GM23248 (cell line): ENCODE data around the gene SLC16A3.

Experiments used
- EZH2 ChIP-seq: fragments of 200-600 bp; sonication (generic); IDR thresholded peaks from 2 replicates; pipeline ENCODE4 v1.6.1; 2018; ENCODE audit warnings: antibody characterized with exemption, mild to moderate bottlenecking; ENCODE audit not compliant: insufficient read depth, poor library complexity, severe bottlenecking
- EZH2phosphoT487 ChIP-seq: fragments of 200-600 bp; sonication (generic); IDR thresholded peaks from 2 replicates; pipeline ENCODE4 v1.6.1; 2018; ENCODE audit warnings: antibody characterized with exemption, moderate library complexity, mild to moderate bottlenecking, low read depth; ENCODE audit not compliant: insufficient read depth

DNA sequence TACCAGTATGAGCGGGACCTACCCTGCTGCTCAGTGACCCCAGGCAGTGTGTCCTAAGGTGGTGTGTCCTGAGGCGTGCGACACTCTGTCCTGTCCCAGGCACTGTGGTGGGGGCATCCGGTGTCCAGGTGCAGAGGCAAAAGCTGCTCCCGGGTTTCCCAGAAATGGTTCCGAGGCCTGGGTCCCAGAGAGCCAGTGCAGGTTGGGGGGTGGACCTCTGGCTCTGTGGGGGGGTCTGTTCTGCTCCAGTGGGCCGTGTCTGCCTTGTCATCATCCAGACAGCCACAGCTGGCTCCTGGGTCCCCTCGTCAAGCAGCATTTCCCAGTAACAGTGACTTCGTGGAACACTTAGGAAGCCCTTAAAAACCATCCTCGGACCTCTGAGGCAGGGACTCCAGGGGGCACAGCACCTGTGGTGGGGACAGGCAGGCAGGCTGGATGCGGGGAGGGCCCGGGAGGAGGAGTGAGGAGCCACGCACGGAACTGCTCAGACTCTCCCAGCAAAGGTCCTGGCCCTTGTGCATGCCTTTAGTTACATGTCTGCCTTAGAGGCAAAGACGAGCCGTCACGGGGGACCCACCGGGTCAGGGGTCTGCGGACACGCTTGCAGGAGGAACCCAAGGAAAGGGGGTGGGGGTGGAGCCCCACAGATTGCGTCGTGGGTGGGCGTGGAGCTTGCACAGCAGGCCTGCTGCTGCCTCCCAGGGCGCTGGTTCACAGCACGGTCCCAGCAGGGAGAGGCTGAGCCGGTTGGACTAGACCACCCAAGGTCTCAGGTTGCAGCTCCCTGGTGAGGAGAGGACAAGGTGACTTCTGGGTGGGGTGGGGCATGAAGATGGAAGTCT is 5.6 kb downstream of the SLC16A3 start:
- TF ChIP-seq EZH2phosphoT487: no peak
- no peak for TF ChIP-seq EZH2
